Neural progenitor cell (in vitro differentiated cells): ENCODE results near the gene DAPL1.

ENCODE experiments used
- CTCF ChIP-seq: fragments of 200-600 bp; sonication (generic); IDR thresholded peaks from 2 replicates; pipeline ENCODE4 v1.5.1; 2017; ENCODE audit warnings: antibody characterized with exemption, mild to moderate bottlenecking
- EZH2 ChIP-seq: fragments of 200-600 bp; sonication (generic); IDR thresholded peaks from 2 replicates; pipeline ENCODE4 v1.6.1; 2017; ENCODE audit warnings: antibody characterized with exemption, mild to moderate bottlenecking, moderate library complexity

GRCh38 chr2:158748926-158749590, 46.1 kb upstream of the DAPL1 start:
- TF ChIP-seq CTCF (no peak), EZH2 (no peak)
